GM23338 (cell line): Measurements from ENCODE around the gene UBASH3A.

Source experiments
- CREB1 ChIP-seq: fragments of 250-450 bp; sonication (Bioruptor Pico); IDR thresholded peaks from 2 replicates; pipeline ENCODE4 v1.5.0; 2020; ENCODE audit warnings: low read depth, mild to moderate bottlenecking, moderate library complexity
- CTCF ChIP-seq, 2 experiments: fragments of 200-600 bp in 1 of 2; sonication (generic) in 1 of 2; conservative IDR thresholded peaks; 2 replicates each; pipeline versions ENCODE4 v1.5.1 to v1.6.1; 2016 to 2017; ENCODE audit warnings: antibody characterized with exemption in 2 of 2, low read depth in 2 of 2, mild to moderate bottlenecking in 2 of 2, moderate library complexity in 1 of 2
- ETS1 ChIP-seq: IDR thresholded peaks from 2 replicates; pipeline ENCODE4 v1.6.1; 2016; ENCODE audit warnings: antibody characterized with exemption
- EZH2 ChIP-seq: fragments of 200-600 bp; sonication (generic); IDR thresholded peaks from one replicate; pipeline ENCODE4 v1.8.0; 2017; ENCODE audit warnings: antibody characterized with exemption, mild to moderate bottlenecking, low read depth; ENCODE audit not compliant: unreplicated experiment
- EZH2phosphoT487 ChIP-seq: fragments of 200-600 bp; sonication (generic); IDR thresholded peaks from one replicate; pipeline ENCODE4 v1.8.1; 2018; ENCODE audit warnings: antibody characterized with exemption; ENCODE audit not compliant: unreplicated experiment
- JUNB ChIP-seq: IDR thresholded peaks from one replicate; pipeline ENCODE4 v1.6.1; 2016; ENCODE audit warnings: antibody characterized with exemption; ENCODE audit not compliant: unreplicated experiment
- POLR2AphosphoS5 ChIP-seq: IDR thresholded peaks from 2 replicates; pipeline ENCODE4 v1.6.1; 2016; ENCODE audit warnings: antibody characterized with exemption, low read depth
- REST ChIP-seq: IDR thresholded peaks from one replicate; pipeline ENCODE4 v1.6.1; 2018; ENCODE audit warnings: antibody characterized with exemption; ENCODE audit not compliant: unreplicated experiment

GRCh38 chr21:42390696-42391095, 13.0 kb upstream of the UBASH3A start:
- no peak for TF ChIP-seq CTCF (conservative IDR thresholded peaks at IDR 0.05; ENCODE audit: low read depth in 2 of 2)
- TF ChIP-seq EZH2 = no peak
- TF ChIP-seq ETS1 = no peak
- TF ChIP-seq POLR2AphosphoS5 = no peak
- TF ChIP-seq CREB1 (CRISPR knock-in tag) = no peak
- TF ChIP-seq EZH2phosphoT487 = no peak
- TF ChIP-seq REST = no peak
- no peak for TF ChIP-seq JUNB
